K562 (cell line): ENCODE measurements around the gene SLC16A12. TPM values are rescaled to one million over a fixed set of nuclear protein-coding genes. Genes with fewer than 3 reads are reported as not detected.

ENCODE experiments used
- ATAC-seq: fragments of 200-7000 bp; cut with Tn5 transposase; 3 replicates; pipeline ENCODE4 v1.9.1; 2020; ENCODE audit warnings: moderate library complexity
- BruUV-seq: library from RNA; stranded (reverse); fragments of 400-500 nt; replicated peaks from 2 replicates; lab custom pipeline; 2021; lab: Mats Ljungman, UMichigan
- CTCF ChIA-PET: fragments of 300-600 bp; formaldehyde crosslinking; extraction: SDS; loops from one replicate; lab custom pipeline; 2021; ENCODE audit warnings: low intra/inter-chr PET ratio; lab: Yijun Ruan, JAX
- POLR2A ChIA-PET: fragments of 300-600, 350-650 bp; sonication (Branson Sonifier 250); formaldehyde crosslinking; extraction: SDS; loops from one replicate; lab custom pipeline; 2021; ENCODE audit warnings: antibody characterized with exemption, inconsistent platforms; lab: Yijun Ruan, JAX
- DNase-seq, 4 experiments: peaks; one replicate each; pipeline versions ENCODE4 v3.0.0 to v3.0.0-alpha.2; 2011 to 2018; ENCODE audit warnings: low spot score in 3 of 4, mixed read lengths in 3 of 4; ENCODE audit errors: extremely low read depth in 1 of 4
- FAIRE-seq: peaks from 2 replicates; lab custom pipeline; 2011; peaks lifted over from hg19 to GRCh38; lab: Jason Lieb, UNC
- H2AFZ ChIP-seq: 2 replicates; pipeline ENCODE4 v1.6.0; 2011; ENCODE audit warnings: low read depth, low read length, control low read depth, inconsistent platforms
- H3K27ac ChIP-seq: fragments of 200-600 bp; 3 replicates; pipeline ENCODE4 v1.8.0; 2011; ENCODE audit warnings: low read depth, mild to moderate bottlenecking, control low read depth, inconsistent platforms, low read length, moderate library complexity, mixed read lengths; ENCODE audit errors: extremely low read depth
- H3K27me3 ChIP-seq, 2 experiments: fragments of 300-600 bp in 1 of 2; 2 replicates in 1 of 2; 3 replicates in 1 of 2; pipeline versions ENCODE4 v1.6.0 to v1.8.0; 2011; ENCODE audit warnings: inconsistent platforms in 2 of 2, low read length in 2 of 2, mild to moderate bottlenecking in 1 of 2, mixed read lengths in 1 of 2, moderate library complexity in 1 of 2; ENCODE audit not compliant: control insufficient read depth in 2 of 2, insufficient read depth in 2 of 2
- H3K36me3 ChIP-seq: fragments of 300-600 bp; 3 replicates; pipeline ENCODE4 v1.8.0; 2011; ENCODE audit warnings: mild to moderate bottlenecking, low read length, inconsistent platforms; ENCODE audit not compliant: control insufficient read depth, insufficient read depth
- H3K4me1 ChIP-seq, 2 experiments: fragments of 200-600 bp in 1 of 2; replicated peaks in 1 of 2; 2 replicates in 1 of 2; 3 replicates in 1 of 2; pipeline versions ENCODE4 v1.5.1 to v1.8.0; 2011; ENCODE audit warnings: inconsistent platforms in 2 of 2, low read length in 2 of 2, mild to moderate bottlenecking in 1 of 2, mixed read lengths in 1 of 2, moderate library complexity in 1 of 2; ENCODE audit not compliant: control insufficient read depth in 2 of 2, insufficient read depth in 2 of 2
- H3K4me2 ChIP-seq: 2 replicates; pipeline ENCODE4 v1.6.1; 2011; ENCODE audit warnings: low read length, control low read depth, inconsistent platforms, mixed read lengths; ENCODE audit not compliant: insufficient read depth
- H3K4me3 ChIP-seq: fragments of 200-600 bp; sonication (generic), shearing (Covaris generic); 2 replicates; pipeline ENCODE4 v1.5.1; 2016; ENCODE audit warnings: control low read depth, inconsistent platforms
- H3K79me2 ChIP-seq: fragments of 200-600 bp; 3 replicates; pipeline ENCODE4 v1.8.0; 2011; ENCODE audit warnings: low read length, inconsistent platforms; ENCODE audit not compliant: control insufficient read depth, insufficient read depth
- H3K9ac ChIP-seq, 2 experiments: 2 replicates each; pipeline versions ENCODE4 v1.6.0 to v1.6.1; 2011; ENCODE audit warnings: low read depth in 2 of 2, low read length in 2 of 2, control low read depth in 1 of 2, inconsistent platforms in 1 of 2, mild to moderate bottlenecking in 1 of 2, mixed read lengths in 1 of 2; ENCODE audit not compliant: insufficient read depth in 1 of 2
- H3K9me1 ChIP-seq: one replicate; pipeline ENCODE4 v1.6.0; 2011; ENCODE audit warnings: inconsistent platforms, mild to moderate bottlenecking, low read length, moderate library complexity; ENCODE audit not compliant: control insufficient read depth, insufficient read depth
- H3K9me3 ChIP-seq: replicated peaks from 2 replicates; pipeline ENCODE4 v1.5.1; 2011; ENCODE audit warnings: low read depth, low read length, inconsistent platforms; ENCODE audit not compliant: control insufficient read depth, insufficient read depth
- H4K20me1 ChIP-seq: replicated peaks from 2 replicates; pipeline ENCODE4 v1.6.1; 2011; ENCODE audit warnings: low read length, inconsistent platforms, mixed read lengths; ENCODE audit not compliant: control insufficient read depth, insufficient read depth
- DACH1 ChIP-seq: fragments of 450-650 bp; IDR thresholded peaks from 2 replicates; pipeline ENCODE4 v1.6.1; 2018; ENCODE audit not compliant: partially characterized antibody
- GABPA ChIP-seq: fragments of 200-800 bp; sonication (Bioruptor generic); conservative IDR thresholded peaks from 2 replicates; pipeline ENCODE4 v1.6.1; 2016; ENCODE audit warnings: low read depth, missing genetic modification characterization, missing compliant biosample characterization
- HIVEP1 ChIP-seq: fragments of 250-450 bp; sonication (Bioruptor Pico); IDR thresholded peaks from 2 replicates; pipeline ENCODE4 v1.4.0; 2020; ENCODE audit warnings: mild to moderate bottlenecking
- JUNB ChIP-seq: fragments of 450-650 bp; formaldehyde crosslinking; conservative IDR thresholded peaks from 2 replicates; pipeline ENCODE4 v1.4.0; 2020; ENCODE audit warnings: mild to moderate bottlenecking
- KLF13 ChIP-seq: fragments of 450-650 bp; IDR thresholded peaks from 2 replicates; pipeline ENCODE4 v1.6.1; 2016; ENCODE audit warnings: missing genetic modification characterization, low read depth, mild to moderate bottlenecking, missing compliant biosample characterization, moderate library complexity, borderline replicate concordance
- POLR2AphosphoS5 ChIP-seq: IDR thresholded peaks from 2 replicates; pipeline ENCODE4 v1.6.1; 2011; ENCODE audit warnings: mild to moderate bottlenecking, low read depth, low read length, moderate library complexity; ENCODE audit not compliant: control insufficient read depth, insufficient read depth
- PURB ChIP-seq: sonication (generic); formaldehyde crosslinking; IDR thresholded peaks from 2 replicates; pipeline ENCODE4 v1.9.0; 2021; ENCODE audit warnings: low read depth, mild to moderate bottlenecking, missing genetic modification reagents
- TARDBP ChIP-seq: fragments of 450-650 bp; IDR thresholded peaks from 2 replicates; pipeline ENCODE4 v1.6.1; 2016
- ZNF511 ChIP-seq: sonication (generic); formaldehyde crosslinking; IDR thresholded peaks from 2 replicates; pipeline ENCODE4 v1.8.0; 2022; ENCODE audit warnings: mild to moderate bottlenecking, missing genetic modification reagents
- WGBS: fragments of 100-300 bp; shearing (Covaris generic); methylation state at CpG from one replicate; pipeline ENCODE4 v1.1.6; 2016; ENCODE audit warnings: low coverage, mixed read lengths; ENCODE audit not compliant: insufficient coverage; ENCODE audit errors: missing lambda C conversion rate; 5-methylcytosine and 5-hydroxymethylcytosine counted together
- in situ Hi-C: fragments of 300-500 bp; cut with MboI; formaldehyde crosslinking; loops from 4 replicates; pipeline ENCODE4 v1.15.0; 2018; ENCODE audit warnings: inconsistent platforms, mixed read lengths
- intact Hi-C: fragments of 100-400 bp; cut with micrococcal nuclease; formaldehyde crosslinking; loops from 2 replicates; pipeline ENCODE4 v1.14.2; 2022
- polyA plus RNA-seq, 8 experiments: library from polyadenylated mRNA; depleted of rRNA in 4 of 8; stranded (reverse) in 5 of 8; unstranded in 3 of 8; fragments of >200 nt; fragmentation: Nextera tagmentation in 2 of 8; fragmentation: Illumina TruSeq in 1 of 8; extraction: Ambion mirVana in 2 of 8; extraction: Trizol in 1 of 8; gene quantifications; 2 replicates each; pipeline versions ENCODE4 v1.2.1 to v1.2.3, GENCODE V29; 2011 to 2014; ENCODE audit warnings: inconsistent platforms in 1 of 8, missing spikeins in 1 of 8
- total RNA-seq, 7 experiments: library from RNA; depleted of rRNA in 6 of 7; stranded (reverse); fragments of >200 nt in 6 of 7; fragmentation: Illumina TruSeq in 2 of 7; extraction: Trizol in 2 of 7; gene quantifications; 2 replicates each; pipeline versions ENCODE4 v1.2.1 to v1.2.3, GENCODE V29; 2011 to 2021; ENCODE audit warnings: low replicate concordance in 1 of 7

The SLC16A12 gene
- total and polyA plus RNA-seq, 9 of the 15 experiments (the other 6 are each of a cell fraction or from before 2014, with no cell fraction given) = not detected

GRCh38 chr10:89471110-89471809 is 64.1 kb downstream of the SLC16A12 start:
- in situ Hi-C loops (no loop called here), intact Hi-C loops (no loop called here)
- ATAC-seq (no peak), FAIRE-seq (no peak), DNase-seq (no peak)
- no peak overlapping the region for H3K27ac ChIP-seq
- ChIA-PET CTCF (no interaction called here), POLR2A (interaction anchor here (0.8 kb wide), 1 partner anchor 19 kb away, joined by 3 read pairs; no protein-coding TSS in a partner anchor)
- WGBS = 0% methylated on average over 1 of the region's 1 CpG
- H3K4me1 ChIP-seq = no peaks in the 10 kb centered on the region
- no peaks in the 10 kb centered on the region for H3K9me3 ChIP-seq
- TF ChIP-seq KLF13 = no peak
- no peak for TF ChIP-seq POLR2AphosphoS5
- no peak for TF ChIP-seq TARDBP
- no peak for TF ChIP-seq DACH1
- no peak for TF ChIP-seq JUNB (CRISPR knock-in tag)
- H3K36me3 ChIP-seq = no peaks in the 10 kb centered on the region
- no peaks in the 10 kb centered on the region for H3K9me1 ChIP-seq
- H3K27me3 ChIP-seq = no peaks in the 10 kb centered on the region
- H3K4me2 ChIP-seq = no peak overlapping the region
- H3K79me2 ChIP-seq = no peaks in the 10 kb centered on the region
- H2AFZ ChIP-seq = no peak overlapping the region
- no peaks in the 10 kb centered on the region for H4K20me1 ChIP-seq
- BruUV-seq = no TSS peak
- no peak overlapping the region for H3K9ac ChIP-seq
- H3K4me3 ChIP-seq = no peak overlapping the region

DNA sequence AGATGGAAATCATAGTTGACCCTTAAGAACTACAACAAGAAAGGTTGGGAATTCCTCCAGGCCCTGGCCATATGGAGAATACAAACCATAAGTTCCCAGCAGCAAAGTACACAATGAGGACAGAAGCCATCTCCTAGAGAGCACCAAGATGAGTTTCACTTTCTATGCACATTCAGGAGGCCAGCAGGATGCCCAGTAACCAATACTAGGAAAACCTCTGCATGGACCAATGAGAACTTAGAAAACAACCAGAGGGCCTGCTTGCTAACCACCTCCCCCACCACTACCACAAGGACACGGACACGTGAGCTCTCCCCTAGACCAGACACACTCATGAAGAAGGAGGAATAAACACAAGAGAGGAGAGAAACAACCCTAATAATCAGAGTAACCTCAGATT is 64.8 kb downstream of the SLC16A12 start:
- TF ChIP-seq PURB (CRISPR knock-in tag) (no peak), HIVEP1 (CRISPR knock-in tag) (no peak), ZNF511 (CRISPR knock-in tag) (no peak), GABPA (tag) (no peak)
- H3K79me2 ChIP-seq = no peaks in the 10 kb centered on the region
- WGBS = 0% methylated on average over 2 of the region's 2 CpGs
- no peak overlapping the region for H3K4me2 ChIP-seq
- no peaks in the 10 kb centered on the region for H3K36me3 ChIP-seq
- H3K9me1 ChIP-seq = no peaks in the 10 kb centered on the region
- no peak for DNase-seq
- FAIRE-seq = no peak
- ATAC-seq = no peak
- H4K20me1 ChIP-seq = no peaks in the 10 kb centered on the region
- no peaks in the 10 kb centered on the region for H3K9me3 ChIP-seq
- no peak overlapping the region for H3K27ac ChIP-seq
- no peak overlapping the region for H3K9ac ChIP-seq
- POLR2A ChIA-PET = interaction anchor here (0.8 kb wide), 1 partner anchor 18 kb away, joined by 3 read pairs; no protein-coding TSS in a partner anchor
- H3K4me1 ChIP-seq = no peaks in the 10 kb centered on the region
- BruUV-seq = no TSS peak
- intact Hi-C loops (no loop called here), in situ Hi-C loops (no loop called here)
- H3K4me3 ChIP-seq = no peak overlapping the region
- CTCF ChIA-PET = no interaction called here
- no peaks in the 10 kb centered on the region for H3K27me3 ChIP-seq
- no peak overlapping the region for H2AFZ ChIP-seq
